ENCODE results near the gene RNF144A.

The RNF144A gene

GRCh38 chr2:6951046-6951445, 33.8 kb downstream of the RNF144A start:
- DNase-seq, result no peak

- DNase-seq, result no peak
Measured at GRCh38 chr2:6952101-6952500, 34.9 kb downstream of the RNF144A start.

GRCh38 chr2:6954586-6954985, 37.4 kb downstream of the RNF144A start:
- DNase-seq, result no peak

DNA sequence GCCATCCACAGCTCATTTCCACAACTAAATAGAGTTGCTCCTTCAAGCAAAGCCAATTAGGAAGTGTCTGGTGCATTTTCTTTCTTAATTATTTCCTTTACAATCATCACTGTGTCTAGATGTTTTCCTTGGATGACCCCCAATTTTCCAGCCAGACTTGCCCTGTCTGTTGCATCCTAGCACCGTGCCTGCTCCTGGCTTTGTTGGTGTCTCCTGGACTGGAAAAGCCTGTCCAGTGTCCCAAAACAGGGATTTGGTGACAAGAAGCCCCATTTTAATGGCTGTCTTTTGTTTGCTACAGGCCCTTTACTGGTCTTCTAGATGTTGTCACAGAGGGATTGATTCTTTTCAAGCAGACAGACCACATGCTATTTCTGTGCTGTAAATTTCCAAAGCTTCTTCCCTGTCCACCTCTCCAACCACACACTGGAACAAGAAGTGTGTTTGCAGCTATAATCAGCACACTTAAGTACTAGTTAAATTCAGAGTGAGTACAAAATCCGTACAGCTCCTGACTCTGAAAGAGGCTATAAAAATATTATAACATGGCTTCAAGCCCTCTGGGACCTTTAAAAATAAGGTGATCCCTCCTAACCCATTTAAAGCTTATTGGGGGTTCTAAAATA, 38.4 kb downstream of the RNF144A start:
- DNase-seq, result no peak

GRCh38 chr2:6956566-6956965, 39.4 kb downstream of the RNF144A start:
- no peak for DNase-seq

- no peak for DNase-seq
Measured at GRCh38 chr2:6957031-6957714, 40.0 kb downstream of the RNF144A start.

- no peak for DNase-seq
Measured at GRCh38 chr2:6957910-6958615, 40.9 kb downstream of the RNF144A start.

GRCh38 chr2:6958616-6959235, 41.5 kb downstream of the RNF144A start:
- DNase-seq, result no peak

GRCh38 chr2:6959751-6960150, 42.5 kb downstream of the RNF144A start:
- DNase-seq, result no peak

- DNase-seq, result no peak
Measured at GRCh38 chr2:6960659-6961058, 43.4 kb downstream of the RNF144A start.

- no peak for DNase-seq
Measured at GRCh38 chr2:6963727-6964126, 46.5 kb downstream of the RNF144A start.

GRCh38 chr2:6965071-6965795, 48.0 kb downstream of the RNF144A start:
- DNase-seq, result no peak

GRCh38 chr2:6966446-6966940, 49.3 kb downstream of the RNF144A start:
- DNase-seq, result no peak

DNA sequence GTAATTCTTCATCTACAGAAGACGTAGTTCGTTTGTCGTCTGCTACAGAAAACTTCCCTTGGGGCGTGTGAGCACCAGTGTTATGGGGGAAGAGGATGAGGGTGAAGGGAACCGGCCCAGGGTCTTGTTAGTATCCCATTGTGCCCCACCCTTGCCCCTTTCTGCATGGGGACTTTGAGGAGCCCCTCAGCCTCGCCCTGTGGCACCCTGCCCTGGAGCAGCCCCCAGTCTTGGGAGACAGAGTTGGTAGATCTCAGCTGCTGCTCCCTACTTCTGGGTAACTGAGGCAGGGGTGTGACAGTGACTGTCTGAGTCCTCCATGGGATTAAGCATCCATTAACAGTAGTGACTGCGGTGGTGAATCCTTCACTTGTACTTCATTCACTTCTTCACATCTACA, 50.1 kb downstream of the RNF144A start:
- DNase-seq, result no peak

- no peak for DNase-seq
Measured at GRCh38 chr2:6968319-6969100, 51.3 kb downstream of the RNF144A start.

- no peak for DNase-seq
Measured at GRCh38 chr2:6970551-6970950, 53.3 kb downstream of the RNF144A start.

- no peak for DNase-seq
Measured at GRCh38 chr2:6970976-6971480, 53.8 kb downstream of the RNF144A start.

- DNase-seq, result no peak
Measured at GRCh38 chr2:6971502-6971901, 54.3 kb downstream of the RNF144A start.

- no peak for DNase-seq
Measured at GRCh38 chr2:6972067-6972710, 55.0 kb downstream of the RNF144A start.

DNA sequence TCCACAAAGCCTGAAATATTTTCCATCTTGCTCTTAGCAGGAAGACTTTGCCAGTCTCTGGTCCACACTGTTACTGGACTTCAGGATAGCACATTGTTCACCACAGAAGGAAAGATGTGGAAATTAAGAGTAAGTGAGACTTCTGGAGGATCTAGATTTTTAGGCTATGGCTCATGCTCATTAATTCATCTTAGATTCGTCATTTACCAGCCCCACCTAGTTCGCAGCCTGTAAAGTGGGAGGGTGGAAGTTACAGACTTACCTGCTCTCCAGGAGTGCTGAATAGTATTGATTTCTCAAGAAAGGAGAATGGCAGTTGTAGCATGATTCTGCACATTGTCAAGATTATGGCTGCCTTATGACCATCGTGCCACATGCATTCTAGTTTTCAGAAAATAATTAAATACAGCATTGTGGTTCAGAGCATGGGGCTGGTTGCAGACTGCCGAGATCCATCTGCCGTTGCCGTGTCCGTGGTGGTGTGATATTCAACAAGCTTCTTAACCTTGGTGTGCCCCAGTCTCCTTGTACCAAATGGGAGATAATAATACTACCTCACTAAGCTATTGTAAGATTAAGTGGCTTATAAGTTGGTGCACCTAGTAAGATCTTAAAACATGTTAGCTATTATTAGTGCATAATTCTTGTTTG, 56.8 kb downstream of the RNF144A start:
- DNase-seq, result no peak

- DNase-seq, result no peak
Measured at GRCh38 chr2:6975988-6976387, 58.8 kb downstream of the RNF144A start.

Measured in NCI-H774 (cell line).